GM19351 (cell line): ENCODE measurements around the gene MAP2K7.
"Not testable (repeated sequence)": the region's sequence is repeated elsewhere in the genome, so short reads cannot be mapped to it uniquely, and the experiment has no call there.

Experiments
- ATAC-seq: cut with Tn5 transposase; IDR thresholded peaks from one replicate; pipeline ENCODE4 v1.9.1; 2021; ENCODE audit warnings: mild to moderate bottlenecking, moderate library complexity; ENCODE audit not compliant: unreplicated experiment

The MAP2K7 gene

DNA sequence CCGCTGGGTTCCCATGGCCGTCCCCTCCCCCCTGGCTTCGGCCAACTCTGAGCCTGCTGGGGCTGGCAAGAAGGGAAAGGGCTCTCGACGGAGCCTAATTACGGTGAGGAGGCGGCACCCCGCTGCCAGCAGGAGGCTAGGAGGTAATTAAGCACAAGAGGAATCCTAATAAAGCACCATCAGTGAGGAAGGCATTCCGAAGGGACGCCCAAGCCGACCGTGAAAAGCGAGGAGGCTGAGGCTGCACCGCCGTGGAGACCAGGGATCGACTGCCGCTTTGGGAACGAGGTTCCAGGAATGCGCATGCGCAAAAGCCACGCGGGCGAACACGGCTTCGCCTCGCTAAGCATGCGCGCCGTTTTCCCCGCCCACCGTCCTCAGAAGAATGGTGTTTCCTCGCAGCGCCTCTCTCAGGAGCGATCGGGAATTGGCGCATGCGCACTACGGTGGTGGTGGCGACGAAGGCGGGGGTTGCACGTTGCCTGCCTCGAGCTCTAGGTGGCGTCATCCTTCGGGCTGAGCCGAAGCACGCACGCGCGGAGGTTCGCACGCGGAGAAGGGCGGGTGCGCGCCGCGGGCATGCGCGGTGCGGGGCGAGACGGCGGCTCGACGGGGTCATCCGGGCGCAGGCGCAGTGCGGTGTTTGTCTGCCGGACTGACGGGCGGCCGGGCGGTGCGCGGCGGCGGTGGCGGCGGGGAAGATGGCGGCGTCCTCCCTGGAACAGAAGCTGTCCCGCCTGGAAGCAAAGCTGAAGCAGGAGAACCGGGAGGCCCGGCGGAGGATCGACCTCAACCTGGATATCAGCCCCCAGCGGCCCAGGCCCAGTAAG lies at the start of gene MAP2K7:
MAP2K7 (plus strand) TSS at position 634 of the 830 bp plus-strand sequence; CDS start at position 702, 68 bp downstream.
- ATAC-seq: peak; percentile 80

DNA sequence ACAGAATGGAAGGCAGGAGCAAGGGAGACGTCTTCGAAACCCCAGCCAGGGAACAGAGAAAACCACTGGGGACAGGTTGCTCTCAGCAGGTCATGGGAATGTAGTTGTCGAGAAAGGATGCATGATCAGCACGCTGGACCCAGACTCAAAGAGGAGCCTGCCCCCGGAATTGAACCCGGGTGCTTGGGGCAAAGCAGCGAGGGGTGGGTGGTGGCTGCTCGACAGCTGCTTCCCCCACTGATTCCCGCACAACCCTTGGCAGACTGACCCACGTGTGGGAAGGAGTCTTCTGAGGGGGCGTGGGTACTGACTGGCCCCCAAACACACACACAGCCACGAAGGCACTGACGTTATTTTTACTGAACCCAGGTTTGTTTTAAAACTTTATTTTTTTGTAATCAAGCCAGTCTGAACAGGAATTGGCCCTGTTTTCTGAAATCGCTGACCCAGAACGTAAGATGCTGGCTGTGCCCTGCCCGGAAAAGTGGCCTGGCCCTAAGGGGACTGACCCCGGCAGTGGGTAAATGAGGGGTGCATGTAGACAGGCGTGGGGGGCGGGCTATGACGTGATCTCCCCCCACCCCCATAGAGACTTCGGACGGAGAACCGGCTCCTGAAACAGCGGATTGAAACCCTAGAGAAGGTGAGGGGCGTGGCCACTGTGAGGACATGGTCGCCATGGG lies 48.1 kb upstream of the MAP2K7 start:
- no peak for ATAC-seq

DNA sequence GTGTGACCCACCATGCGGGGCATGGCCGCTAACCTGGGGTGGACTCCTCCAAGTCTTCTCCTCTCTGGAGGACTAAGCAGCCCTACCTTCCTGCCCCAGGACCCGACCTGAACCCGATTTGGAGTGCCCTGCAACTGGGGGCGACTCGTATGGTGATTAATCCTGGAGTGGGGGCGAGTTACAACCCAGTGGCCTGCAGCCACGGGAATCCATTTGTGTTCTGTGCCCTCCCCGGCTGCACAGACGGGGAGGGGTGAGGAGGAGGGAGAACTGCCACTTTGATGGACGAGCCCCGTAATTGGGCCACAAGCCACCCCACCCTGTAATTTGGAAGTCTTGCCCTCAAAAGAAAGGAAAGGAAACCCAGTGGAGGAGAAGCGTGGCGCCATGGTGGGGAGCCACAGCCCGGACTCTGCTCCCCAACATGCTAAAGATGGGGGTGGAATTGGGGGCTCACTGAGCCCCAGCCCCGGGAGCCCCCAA lies 47.5 kb upstream of the MAP2K7 start:
- ATAC-seq: no peak

DNA sequence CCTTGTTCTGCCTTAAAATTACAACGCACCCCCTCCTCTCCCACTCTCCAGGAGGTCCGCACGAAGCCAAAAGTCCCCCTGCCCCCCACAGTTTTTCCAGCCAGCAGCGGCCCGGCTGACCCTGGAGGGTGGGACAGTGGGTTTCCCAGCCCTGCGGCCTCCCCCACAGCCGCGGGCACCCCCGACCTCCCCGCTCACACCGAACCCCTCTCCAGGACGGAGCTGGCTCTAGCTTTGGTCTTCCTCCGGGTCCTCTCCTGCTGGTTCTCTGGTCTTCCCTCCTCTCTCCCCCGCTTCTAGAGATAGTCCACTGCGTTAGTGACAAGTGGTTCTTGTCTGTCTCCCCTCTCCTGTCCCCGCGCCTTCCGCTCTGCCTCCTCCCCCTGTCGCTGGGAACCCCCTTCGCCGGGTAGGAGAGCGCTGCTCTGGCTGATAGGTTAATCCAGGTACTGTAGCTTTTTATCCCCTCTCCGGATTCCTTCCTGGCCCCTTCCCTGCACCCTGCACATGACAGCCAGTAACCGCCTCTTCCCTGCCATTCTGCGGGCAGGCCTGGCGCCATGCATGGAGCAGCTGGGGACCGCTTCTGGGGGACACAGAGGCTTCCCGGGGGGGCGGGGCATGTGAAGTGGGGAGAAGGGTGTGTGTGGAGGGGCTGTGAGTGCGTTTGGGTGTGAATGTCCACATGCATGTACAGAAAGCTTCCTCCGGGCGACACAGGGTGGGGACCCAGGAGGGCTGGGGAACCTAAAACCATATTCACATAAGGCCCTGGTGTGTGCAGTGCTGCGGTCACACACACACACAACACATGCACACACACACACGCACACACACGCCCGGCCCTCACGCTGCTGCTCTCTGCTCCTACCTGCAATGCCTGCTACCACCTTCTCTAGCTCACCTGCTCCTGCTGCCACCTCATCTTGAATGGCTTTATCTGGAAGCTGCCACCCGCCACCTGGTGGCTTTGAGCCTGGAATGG lies 46.7 kb upstream of the MAP2K7 start:
- ATAC-seq: no peak

DNA sequence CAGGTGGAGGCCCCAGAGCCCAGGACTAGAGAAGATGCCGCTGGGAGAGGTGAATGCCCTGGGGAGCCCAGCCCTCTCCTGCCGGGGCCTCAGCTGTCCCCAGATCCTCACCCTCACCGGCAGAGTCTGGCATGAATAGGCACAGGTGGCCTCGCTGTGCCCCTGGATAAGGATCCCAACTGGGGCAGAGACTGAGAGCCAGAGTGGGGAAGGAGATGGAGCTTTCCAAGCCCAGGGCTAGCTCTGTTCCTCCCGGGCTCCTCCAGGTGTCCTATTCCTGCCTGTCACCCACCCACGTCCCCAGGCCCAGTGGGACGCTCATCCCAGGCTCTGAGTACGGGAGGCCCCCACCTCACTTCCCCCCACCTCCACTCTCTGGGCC lies 46.0 kb upstream of the MAP2K7 start:
- ATAC-seq: no peak

DNA sequence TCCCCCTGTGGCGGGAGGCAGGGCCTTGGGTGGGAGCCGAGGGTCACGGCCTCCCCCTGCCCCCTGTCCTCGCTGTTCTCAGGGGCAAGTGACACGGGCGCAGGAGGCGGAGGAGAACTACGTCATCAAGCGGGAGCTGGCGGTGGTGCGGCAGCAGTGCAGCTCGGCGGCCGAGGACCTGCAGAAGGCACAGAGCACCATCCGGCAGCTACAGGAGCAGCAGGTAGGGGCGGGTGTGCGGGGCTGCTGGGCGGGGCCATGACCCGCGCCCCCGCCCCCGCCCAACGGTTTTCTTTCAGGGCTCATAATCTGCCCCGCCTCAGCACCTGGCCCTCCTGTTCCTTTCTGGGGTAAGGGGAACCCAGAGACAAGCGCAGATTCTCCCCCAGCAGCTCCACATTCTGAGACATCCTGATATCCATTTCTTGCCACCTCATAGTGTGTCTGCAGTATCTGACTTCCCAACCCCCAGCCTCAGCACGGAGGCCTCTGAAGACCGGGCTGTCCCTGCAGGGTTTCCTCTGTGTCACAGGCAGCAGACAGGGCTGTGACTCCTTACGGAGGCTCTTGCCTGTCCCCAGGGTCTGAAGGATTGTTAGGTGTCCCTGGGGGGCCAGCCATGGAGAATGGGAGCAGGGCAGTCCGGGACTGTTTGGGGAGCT lies 45.4 kb upstream of the MAP2K7 start:
- no peak for ATAC-seq

DNA sequence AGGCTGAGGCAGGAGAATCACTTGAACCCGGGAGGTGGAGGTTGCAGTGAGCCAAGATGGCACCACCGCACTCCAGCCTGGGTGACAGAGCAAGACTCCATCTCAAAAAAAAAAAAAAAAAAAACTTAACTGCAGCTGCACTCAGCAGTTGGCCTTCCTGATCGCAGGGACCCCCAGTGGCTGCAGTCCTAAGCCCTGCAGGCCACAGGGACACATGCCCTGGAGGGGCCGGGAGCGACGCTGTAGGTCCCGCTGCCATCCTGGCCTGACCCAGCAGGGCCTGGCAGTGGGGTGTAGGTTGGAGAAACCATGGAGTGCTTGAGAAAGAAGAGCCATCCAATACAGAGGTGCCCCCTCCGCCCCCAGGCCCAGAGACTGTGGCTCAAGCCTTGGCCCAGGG lies 44.6 kb upstream of the MAP2K7 start:
- not testable (repeated sequence) for ATAC-seq

DNA sequence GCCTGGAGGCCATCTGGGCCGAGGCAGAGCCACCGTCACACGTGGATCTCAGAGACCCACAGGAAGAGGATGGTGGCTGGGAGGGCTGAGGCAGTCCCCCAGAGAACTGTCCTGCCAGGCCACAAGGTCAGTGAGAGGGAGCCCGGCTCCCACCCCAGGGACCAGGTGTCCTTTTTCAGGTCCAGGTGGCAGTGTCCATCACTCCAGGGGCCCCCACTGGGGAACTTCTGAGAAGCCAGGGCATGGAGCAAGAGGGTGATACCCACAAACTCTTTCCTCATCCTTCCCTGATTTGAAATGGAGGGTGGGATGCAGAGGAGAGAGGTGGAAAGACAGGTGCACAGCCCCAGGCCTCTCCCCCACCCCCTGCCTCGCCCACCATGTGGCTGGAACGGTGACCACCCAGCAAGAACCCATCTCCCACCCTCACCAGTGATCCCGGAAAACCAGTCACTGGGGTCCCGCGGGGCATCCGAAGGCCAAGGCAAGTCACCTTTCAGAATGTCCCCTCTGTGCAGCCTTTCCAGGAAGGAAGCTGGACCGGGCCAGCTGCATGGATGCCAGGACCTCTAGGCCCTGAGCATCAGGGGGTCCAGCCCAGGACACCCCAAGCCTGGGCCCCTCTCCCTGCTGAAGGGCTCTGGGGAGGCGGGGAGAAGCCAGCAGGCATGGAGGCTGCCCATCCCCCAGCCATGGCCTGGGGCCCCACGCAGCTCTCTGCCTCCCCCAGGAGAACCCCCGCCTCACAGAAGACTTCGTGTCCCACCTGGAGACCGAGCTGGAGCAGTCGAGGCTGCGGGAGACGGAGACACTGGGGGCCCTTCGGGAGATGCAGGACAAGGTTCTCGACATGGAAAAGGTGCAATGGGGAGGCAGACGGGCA lies 43.6 kb upstream of the MAP2K7 start:
- no peak for ATAC-seq

DNA sequence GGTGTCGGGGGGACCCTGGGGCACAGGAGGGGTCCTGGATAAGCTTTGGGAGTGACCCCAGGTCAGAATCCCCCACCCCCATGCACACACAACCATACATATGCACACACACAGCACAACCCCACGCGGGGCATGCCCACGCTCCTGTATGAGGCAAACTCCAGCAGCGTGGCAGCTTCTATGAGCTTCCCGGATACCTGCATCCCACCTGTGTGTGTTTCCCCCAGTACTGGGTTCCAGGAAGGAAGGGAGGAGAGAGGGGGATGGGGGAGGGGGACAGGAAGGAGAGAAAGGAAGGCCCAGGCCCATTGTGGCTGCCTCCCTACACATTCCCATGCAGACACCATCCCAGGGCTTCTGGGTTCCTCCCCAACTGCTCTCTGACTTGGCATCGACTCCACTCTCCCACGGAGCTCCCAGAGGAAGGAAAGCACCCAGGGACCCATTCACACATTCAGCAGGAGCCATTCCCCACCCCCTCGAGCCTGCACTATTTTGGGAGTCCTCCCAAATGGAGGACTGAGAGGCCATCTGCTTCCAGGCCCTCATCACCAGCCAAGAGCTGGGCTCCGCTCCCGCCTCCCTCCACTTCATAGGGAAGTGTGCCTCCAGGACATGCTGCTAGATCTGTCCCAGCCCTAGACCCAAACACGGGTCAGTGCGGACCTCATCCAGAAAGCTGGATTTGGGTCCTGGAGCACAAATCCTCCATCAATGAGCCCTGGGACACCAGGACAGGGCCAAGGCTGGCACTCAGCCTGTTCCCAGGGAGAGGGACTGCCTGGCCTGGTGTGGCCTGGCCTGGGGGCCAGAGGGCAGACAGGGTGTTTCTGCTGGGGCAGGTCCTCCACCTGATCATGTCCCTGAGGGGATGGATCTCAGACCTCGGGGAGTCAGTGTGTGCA lies 42.7 kb upstream of the MAP2K7 start:
- ATAC-seq: no peak

DNA sequence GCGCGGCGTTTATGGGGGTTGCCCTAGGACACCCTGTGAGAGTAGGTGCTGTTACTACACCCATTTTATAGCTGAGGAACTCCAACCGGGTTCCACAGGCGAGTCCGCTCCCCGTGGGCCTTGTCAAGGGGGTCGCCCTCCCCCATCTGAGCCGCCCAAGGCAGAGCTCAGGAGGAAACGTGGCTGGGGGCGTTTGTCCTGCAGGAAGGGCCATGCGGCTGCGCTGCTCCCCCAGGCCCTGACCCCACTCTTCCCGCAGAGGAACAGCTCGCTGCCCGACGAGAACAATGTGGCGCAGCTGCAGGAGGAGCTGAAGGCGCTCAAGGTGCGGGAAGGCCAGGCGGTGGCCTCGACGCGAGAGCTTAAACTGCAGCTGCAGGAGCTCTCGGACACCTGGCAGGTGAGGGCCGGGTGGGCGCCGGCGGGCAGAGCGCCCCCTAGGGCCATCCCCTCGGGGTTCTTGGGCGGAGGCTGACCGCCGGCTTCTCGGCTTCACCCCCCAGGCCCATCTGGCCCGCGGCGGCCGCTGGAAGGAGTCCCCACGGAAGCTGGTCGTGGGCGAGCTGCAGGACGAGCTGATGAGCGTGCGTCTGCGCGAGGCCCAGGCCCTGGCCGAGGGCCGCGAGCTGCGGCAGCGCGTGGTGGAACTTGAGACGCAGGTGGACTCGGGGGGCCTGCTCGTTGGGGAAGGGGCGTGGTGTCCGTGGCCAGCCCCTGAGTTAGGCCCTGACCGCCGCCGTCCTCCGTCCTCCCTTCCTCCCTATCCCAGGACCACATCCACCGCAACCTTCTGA lies 41.9 kb upstream of the MAP2K7 start:
- no peak for ATAC-seq

DNA sequence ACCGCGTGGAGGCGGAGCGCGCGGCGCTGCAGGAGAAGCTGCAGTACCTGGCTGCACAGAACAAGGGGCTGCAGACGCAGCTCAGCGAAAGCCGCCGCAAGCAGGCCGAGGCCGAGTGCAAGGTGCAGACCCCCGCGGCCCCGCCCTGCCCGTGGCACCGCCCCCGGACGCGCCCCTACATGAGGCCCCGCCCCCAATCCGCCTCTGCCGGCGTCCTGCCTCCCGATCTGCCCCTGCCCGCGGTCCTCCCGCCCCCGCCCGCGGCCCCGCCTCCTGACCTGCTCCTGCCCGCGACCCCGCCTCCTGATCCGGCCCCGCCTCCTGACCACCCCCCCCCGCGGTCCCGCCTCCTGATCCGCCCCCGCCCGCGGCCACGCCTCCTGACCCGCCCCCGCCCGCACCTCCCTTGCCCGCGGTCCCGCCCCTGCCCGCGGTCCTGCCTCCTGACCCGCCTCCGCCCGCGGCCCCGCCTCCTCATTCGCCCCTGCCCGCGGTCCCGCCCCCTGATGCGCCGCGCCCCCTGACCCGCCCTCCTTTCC lies 41.2 kb upstream of the MAP2K7 start:
- no peak for ATAC-seq

DNA sequence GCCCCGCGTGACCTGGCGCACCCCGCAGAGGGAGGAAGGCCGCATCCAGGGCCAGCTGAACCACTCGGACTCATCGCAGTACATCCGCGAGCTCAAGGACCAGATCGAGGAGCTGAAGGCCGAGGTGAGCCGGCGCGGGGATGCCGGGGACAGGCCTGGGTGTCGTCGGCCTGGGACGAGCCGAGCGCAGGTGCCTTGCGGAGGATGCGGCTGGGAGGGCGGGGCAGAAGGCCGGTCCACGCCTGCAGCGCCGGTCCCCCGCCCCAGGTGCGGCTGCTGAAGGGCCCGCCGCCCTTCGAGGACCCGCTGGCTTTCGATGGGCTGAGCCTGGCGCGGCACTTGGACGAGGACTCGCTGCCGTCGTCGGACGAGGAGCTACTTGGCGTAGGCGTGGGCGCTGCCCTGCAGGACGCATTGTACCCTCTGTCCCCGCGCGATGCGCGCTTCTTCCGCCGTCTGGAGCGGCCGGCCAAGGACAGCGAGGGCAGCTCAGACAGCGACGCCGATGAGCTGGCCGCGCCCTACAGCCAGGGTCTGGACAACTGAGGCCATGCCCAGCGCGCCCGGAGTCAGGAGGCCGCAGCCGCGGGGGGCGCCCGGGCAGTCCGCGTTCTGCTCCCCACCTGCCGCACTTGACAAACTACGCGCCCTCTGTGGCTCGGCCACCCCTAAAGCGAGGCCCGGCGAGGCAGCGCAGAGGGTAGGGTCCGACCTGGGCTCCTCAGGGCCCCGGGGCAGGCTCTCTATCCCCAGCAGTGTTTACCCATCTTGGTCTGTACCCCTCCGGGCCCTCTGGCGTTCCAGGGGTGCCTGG lies 40.3 kb upstream of the MAP2K7 start:
- no peak for ATAC-seq

DNA sequence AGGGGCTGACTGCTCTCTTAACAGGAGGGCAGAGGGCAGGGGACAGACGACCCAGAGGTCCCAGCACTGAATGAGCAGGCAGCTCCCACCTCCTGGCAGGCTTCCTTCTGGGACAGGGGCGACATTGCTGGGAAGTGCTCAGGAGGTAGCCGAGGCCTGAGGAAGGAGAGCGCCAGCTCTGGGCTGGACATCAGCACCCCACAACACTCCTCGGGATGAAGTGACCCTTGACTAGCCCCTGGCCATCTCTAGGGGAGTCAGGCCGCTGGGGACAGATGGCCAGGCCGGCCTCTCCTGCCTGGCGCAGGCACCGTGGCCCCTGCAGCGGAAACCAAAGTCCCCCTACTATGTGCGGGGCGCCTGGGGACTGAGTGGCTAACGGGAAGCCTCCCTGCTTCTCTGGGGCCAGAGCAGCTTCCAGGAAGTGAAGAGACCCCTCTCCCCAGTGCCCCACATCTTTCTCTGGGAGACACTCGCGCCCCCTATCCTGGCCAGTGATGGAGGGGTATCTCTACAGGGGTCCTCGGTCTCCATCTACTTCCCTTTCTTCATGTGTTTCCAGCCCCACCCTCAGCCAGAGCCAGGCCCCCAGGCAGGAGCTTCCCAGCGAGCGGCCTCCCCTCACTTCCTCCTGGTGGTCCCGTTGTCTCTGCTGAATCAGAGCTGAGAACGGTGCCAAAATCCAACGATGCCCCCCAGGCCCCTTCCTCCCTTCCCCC lies 39.5 kb upstream of the MAP2K7 start:
- ATAC-seq: no peak

DNA sequence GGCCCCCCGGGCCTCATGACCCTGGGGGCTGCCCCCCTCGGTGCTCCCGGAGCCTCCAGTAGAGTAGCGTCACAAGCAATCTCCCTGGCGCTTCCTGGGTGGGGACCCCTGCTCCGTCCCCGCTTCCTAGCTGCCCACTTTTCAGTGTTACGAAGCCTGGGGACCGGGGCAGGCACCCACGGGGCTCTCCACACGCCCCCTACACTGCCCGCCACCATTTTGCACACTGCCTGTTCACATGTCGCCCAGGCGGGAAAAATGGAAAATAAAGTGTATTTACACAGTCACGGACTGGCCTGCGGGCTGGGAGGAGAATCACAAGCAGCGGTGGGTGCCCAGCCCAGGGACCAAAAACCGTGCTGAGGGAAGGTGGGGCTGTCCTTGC lies 39.0 kb upstream of the MAP2K7 start:
- ATAC-seq: no peak

DNA sequence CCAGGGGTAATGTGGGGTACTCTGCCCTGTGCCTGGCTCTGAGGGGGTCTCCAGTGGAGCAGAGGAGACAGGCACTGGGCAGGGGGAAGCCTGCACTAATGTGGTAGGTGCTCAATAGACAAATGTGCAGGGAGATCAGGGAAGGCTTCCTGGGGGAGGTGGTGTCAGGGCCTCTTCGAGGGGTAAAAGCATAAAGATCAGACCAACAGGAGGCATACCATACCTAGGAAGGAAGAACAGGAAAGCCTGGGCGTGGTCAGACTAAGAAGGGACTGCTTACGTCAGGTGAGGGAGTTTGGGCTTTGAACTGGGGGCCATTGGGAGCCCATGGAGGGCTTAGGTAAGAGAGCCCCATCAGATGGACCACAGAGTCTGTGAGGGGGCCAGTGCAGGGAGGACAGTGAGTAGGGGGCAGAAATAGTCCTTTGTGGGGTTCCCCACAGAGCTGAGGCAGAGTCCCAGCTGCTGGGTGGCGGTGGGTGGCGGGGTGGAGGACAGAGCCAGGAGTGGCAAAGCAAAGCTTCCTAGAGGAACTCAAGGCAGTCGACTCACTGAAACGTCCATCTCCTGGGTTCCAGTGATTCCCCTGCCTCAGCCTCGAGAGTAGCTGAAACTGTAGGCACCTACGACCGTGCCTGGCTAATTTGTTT lies 38.3 kb upstream of the MAP2K7 start:
- no peak for ATAC-seq
